ENCODE results near the gene DDX4. TPM values are rescaled to one million over a fixed set of nuclear protein-coding genes. Genes with fewer than 3 reads are reported as not detected.
"Not testable (repeated sequence)": the region's sequence is repeated elsewhere in the genome, so short reads cannot be mapped to it uniquely, and the experiment has no call there.

DDX4 gene
- polyA plus RNA-seq, 1 experiment: not detected

- no peaks in the 10 kb centered on the region; the same call in 1 of the 2 replicates for H3K9me3 ChIP-seq (ENCODE audit: control insufficient read depth, insufficient read depth, low read length)
- H3K27ac ChIP-seq (ENCODE audit: low read depth, low read length): no peak overlapping the region
- CTCF ChIA-PET: interaction anchor here (0.6 to 3.1 kb wide), 8 partner anchors 281 to 1262 kb away, joined by 3 to 9 read pairs (median 4); no protein-coding TSS in a partner anchor
- no peak for DNase-seq (ENCODE audit: low read depth, low spot score)
- peak; percentile 41 for TF ChIP-seq CTCF (IDR thresholded peaks at IDR 0.05; ENCODE audit: low read depth, low read length)
- no peaks in the 10 kb centered on the region for H3K27me3 ChIP-seq (ENCODE audit: control insufficient read depth, insufficient read depth, low read length)
- no peak overlapping the region for H3K4me3 ChIP-seq (ENCODE audit: low read depth, low read length)
- POLR2A ChIA-PET: no interaction called here
Measured at GRCh38 chr5:55694152-55694830, 43.6 kb upstream of the DDX4 start.

GRCh38 chr5:55696704-55697103 lies 41.2 kb upstream of the DDX4 start:
- H3K4me3 ChIP-seq (ENCODE audit: low read depth, low read length); CTCF ChIA-PET; H3K27ac ChIP-seq (ENCODE audit: low read depth, low read length); POLR2A ChIA-PET; H3K9me3 ChIP-seq (ENCODE audit: control insufficient read depth, insufficient read depth, low read length); DNase-seq (ENCODE audit: low read depth, low spot score); H3K27me3 ChIP-seq (ENCODE audit: control insufficient read depth, insufficient read depth, low read length): not testable (repeated sequence)

GRCh38 chr5:55699041-55699688 lies 38.7 kb upstream of the DDX4 start:
- no peak for TF ChIP-seq CTCF (IDR thresholded peaks at IDR 0.05; ENCODE audit: low read depth, low read length)
- Histone ChIP-seq H3K9me3 (ENCODE audit: control insufficient read depth, insufficient read depth, low read length) (no peaks in the 10 kb centered on the region; the same call in 1 of the 2 replicates), H3K27me3 (ENCODE audit: control insufficient read depth, insufficient read depth, low read length) (no peaks in the 10 kb centered on the region), H3K4me3 (ENCODE audit: low read depth, low read length) (no peak overlapping the region), H3K27ac (ENCODE audit: low read depth, low read length) (no peak overlapping the region)
- CTCF ChIA-PET: no interaction called here
- DNase-seq (ENCODE audit: low read depth, low spot score): no peak
- POLR2A ChIA-PET: no interaction called here

- no peak for TF ChIP-seq CTCF (IDR thresholded peaks at IDR 0.05; ENCODE audit: low read depth, low read length)
- DNase-seq (ENCODE audit: low read depth, low spot score): no peak
- H3K9me3 ChIP-seq (ENCODE audit: control insufficient read depth, insufficient read depth, low read length): no peaks in the 10 kb centered on the region; the same call in 1 of the 2 replicates
- no peak overlapping the region for H3K27ac ChIP-seq (ENCODE audit: low read depth, low read length)
- no peak overlapping the region for H3K4me3 ChIP-seq (ENCODE audit: low read depth, low read length)
- ChIA-PET CTCF (interaction anchor here (0.8 to 1.7 kb wide), 4 partner anchors 9 to 358 kb away, joined by 3 to 10 read pairs (median 4); no protein-coding TSS in a partner anchor), POLR2A (interaction anchor here (0.6 kb wide), 1 partner anchor 377 kb away, joined by 3 read pairs; no protein-coding TSS in a partner anchor)
- no peaks in the 10 kb centered on the region for H3K27me3 ChIP-seq (ENCODE audit: control insufficient read depth, insufficient read depth, low read length)
Measured at GRCh38 chr5:55700745-55701144, 37.1 kb upstream of the DDX4 start.

GRCh38 chr5:55701462-55702103 lies 36.3 kb upstream of the DDX4 start:
- ChIA-PET POLR2A (interaction anchor here (0.7 kb wide), 1 partner anchor 83 kb away, joined by 5 read pairs; no protein-coding TSS in a partner anchor), CTCF (interaction anchor here (0.6 to 1.7 kb wide), 5 partner anchors 10 to 359 kb away, joined by 3 to 10 read pairs (median 4); no protein-coding TSS in a partner anchor)
- no peak for DNase-seq (ENCODE audit: low read depth, low spot score)
- Histone ChIP-seq H3K4me3 (ENCODE audit: low read depth, low read length) (no peak overlapping the region), H3K9me3 (ENCODE audit: control insufficient read depth, insufficient read depth, low read length) (no peaks in the 10 kb centered on the region; the same call in 1 of the 2 replicates), H3K27me3 (ENCODE audit: control insufficient read depth, insufficient read depth, low read length) (no peaks in the 10 kb centered on the region), H3K27ac (ENCODE audit: low read depth, low read length) (no peak overlapping the region)
- TF ChIP-seq CTCF (IDR thresholded peaks at IDR 0.05; ENCODE audit: low read depth, low read length): no peak
